Lung (tissue), 12 donors: ENCODE measurements around the gene COG5. TPM values are rescaled to one million over a fixed set of nuclear protein-coding genes. Genes with fewer than 3 reads are reported as not detected.

ENCODE experiments used
- ATAC-seq: fragments of 200-7000 bp; cut with Tn5 transposase; one replicate; pipeline ENCODE4 v1.9.1; 2020; ENCODE audit warnings: moderate number of reproducible peaks; ENCODE audit not compliant: insufficient read depth, low FRiP score
- DNase-seq, 3 donors: peaks; one replicate each; pipeline ENCODE4 v3.0.0-alpha.2; 2013 to 2017
- H3K27ac ChIP-seq, 2 donors: one replicate each; pipeline ENCODE4 v1.5.1; 2013; ENCODE audit warnings: mild to moderate bottlenecking in 2 of 2, moderate library complexity in 2 of 2, control low read depth in 1 of 2, inconsistent platforms in 1 of 2, low read depth in 1 of 2, low read length in 1 of 2
- H3K27me3 ChIP-seq, 3 donors: one replicate each; pipeline ENCODE4 v1.5.1; 2013; ENCODE audit warnings: low read length in 2 of 3; ENCODE audit not compliant: control insufficient read depth in 3 of 3, insufficient read depth in 3 of 3
- H3K36me3 ChIP-seq, 4 donors: one replicate each; pipeline ENCODE4 v1.5.1; 2013; ENCODE audit warnings: low read length in 4 of 4, mild to moderate bottlenecking in 1 of 4, moderate library complexity in 1 of 4; ENCODE audit not compliant: control insufficient read depth in 4 of 4, insufficient read depth in 4 of 4
- H3K4me1 ChIP-seq, 5 donors: one replicate each; pipeline ENCODE4 v1.5.1; 2013; ENCODE audit warnings: low read length in 5 of 5, mild to moderate bottlenecking in 2 of 5, moderate library complexity in 1 of 5; ENCODE audit not compliant: control insufficient read depth in 5 of 5, insufficient read depth in 5 of 5
- H3K4me3 ChIP-seq: one replicate; pipeline ENCODE4 v1.5.1; 2013; ENCODE audit warnings: mild to moderate bottlenecking, control low read depth, moderate library complexity
- H3K9ac ChIP-seq, 2 donors: one replicate each; pipeline ENCODE4 v1.5.1; 2013; ENCODE audit warnings: low read length in 2 of 2, control low read depth in 1 of 2; ENCODE audit not compliant: insufficient read depth in 1 of 2
- H3K9me3 ChIP-seq, 4 donors: one replicate each; pipeline ENCODE4 v1.5.1; 2013; ENCODE audit warnings: low read length in 3 of 4, mild to moderate bottlenecking in 1 of 4, moderate library complexity in 1 of 4; ENCODE audit not compliant: control insufficient read depth in 4 of 4, insufficient read depth in 3 of 4
- CTCF ChIP-seq: IDR thresholded peaks from 2 replicates; pipeline ENCODE4 v1.5.1; 2012; ENCODE audit warnings: mild to moderate bottlenecking; ENCODE audit errors: control extremely low read depth, extremely low read depth
- WGBS, 2 donors: extraction: QIAGEN DNeasy Blood & Tissue Kit; methylation state at CpG; one replicate each; pipeline ENCODE4 v1.1.7; 2013; 5-methylcytosine and 5-hydroxymethylcytosine counted together
- polyA plus RNA-seq, 2 donors: library from polyadenylated mRNA; stranded (reverse); fragments of 200-250 nt; gene quantifications; one replicate each; pipeline ENCODE4 v1.2.1, GENCODE V29; 2013
- total RNA-seq, 2 donors: library from RNA; depleted of rRNA in 1 of 2; stranded (reverse); fragments of >200 nt in 1 of 2; gene quantifications; one replicate each; pipeline ENCODE4 v1.2.1, GENCODE V29; 2014 to 2021
- donor health status: control.
- donor health status: control.
- donor health status: Bipolar disorder and iron deficiency.
- donor health status: healthy.
- donor health status: DM: yes; HTN: yes; CAD: no.

Gene COG5
- total and polyA plus RNA-seq, 4 donors: 5.6 to 101 (median 27.2) TPM

GRCh38 chr7:107233981-107234380, 329.7 kb downstream of the COG5 start:
- H3K36me3 ChIP-seq: peaks cover 0 to 7% (median 4%) of the 10 kb centered on the region in 4 donors
- DNase-seq (no peak), ATAC-seq (no peak)
- no peak for TF ChIP-seq CTCF
- no peaks in the 10 kb centered on the region for H3K9me3 ChIP-seq
- no peaks in the 10 kb centered on the region for H3K27me3 ChIP-seq
- no peak overlapping the region for H3K9ac ChIP-seq
- H3K27ac ChIP-seq: peak overlapping the region in 1 of 2 donors; percentile 16
- peaks cover 0 to 14% (median 0%) of the 10 kb centered on the region in 5 donors for H3K4me1 ChIP-seq
- 93 to 95% methylated on average over 1 of the region's 1 CpG for WGBS, 2 donors
- H3K4me3 ChIP-seq: no peak overlapping the region

- DNase-seq: no peak
- no peak for TF ChIP-seq CTCF
- no peak for ATAC-seq
- H3K36me3 ChIP-seq: peaks cover 0 to 7% (median 4%) of the 10 kb centered on the region in 4 donors
- H3K27me3 ChIP-seq: no peaks in the 10 kb centered on the region
- H3K4me3 ChIP-seq: no peak overlapping the region
- 84 to 90% methylated on average over 4 of the region's 4 CpGs for WGBS, 2 donors
- no peak overlapping the region for H3K9ac ChIP-seq
- peak overlapping the region in 1 of 2 donors; percentile 78 for H3K27ac ChIP-seq
- peaks cover 0 to 11% (median 0%) of the 10 kb centered on the region in 5 donors for H3K4me1 ChIP-seq
- no peaks in the 10 kb centered on the region for H3K9me3 ChIP-seq
These were observed 330.5 kb downstream of the COG5 start for GRCh38 chr7:107233174-107233573.

- peaks cover 0 to 9% (median 6%) of the 10 kb centered on the region in 4 donors for H3K36me3 ChIP-seq
- 84 to 93% methylated on average over 7 of the region's 7 CpGs for WGBS, 2 donors
- DNase-seq (no peak), ATAC-seq (no peak)
- no peak overlapping the region for H3K4me3 ChIP-seq
- TF ChIP-seq CTCF: no peak
- H3K9me3 ChIP-seq: no peaks in the 10 kb centered on the region
- no peak overlapping the region for H3K9ac ChIP-seq
- peaks cover 0 to 9% (median 0%) of the 10 kb centered on the region in 5 donors for H3K4me1 ChIP-seq
- H3K27me3 ChIP-seq: no peaks in the 10 kb centered on the region
- H3K27ac ChIP-seq: no peak overlapping the region
These were observed 331.1 kb downstream of the COG5 start for GRCh38 chr7:107232568-107233090.

GRCh38 chr7:107230334-107230733, 333.4 kb downstream of the COG5 start:
- Histone ChIP-seq H3K27ac (no peak overlapping the region), H3K4me3 (no peak overlapping the region), H3K9ac (no peak overlapping the region), H3K36me3 (peaks cover 0 to 10% (median 8%) of the 10 kb centered on the region in 4 donors), H3K4me1 (no peaks in the 10 kb centered on the region), H3K27me3 (no peaks in the 10 kb centered on the region), H3K9me3 (no peaks in the 10 kb centered on the region)
- WGBS, 2 donors: 96 to 97% methylated on average over 3 of the region's 3 CpGs
- no peak for TF ChIP-seq CTCF
- ATAC-seq (no peak), DNase-seq (no peak)
